A549 (cell line): ENCODE measurements around the gene FFAR1. TPM values are rescaled to one million over a fixed set of nuclear protein-coding genes. Genes with fewer than 3 reads are reported as not detected.
"Not testable (repeated sequence)": the region's sequence is repeated elsewhere in the genome, so short reads cannot be mapped to it uniquely, and the experiment has no call there.

ENCODE experiments used
- ATAC-seq, 2 experiments: fragments of 200-7000 bp in 1 of 2; fragments of >200 bp in 1 of 2; cut with Nextera tagmentation in 1 of 2; cut with Tn5 transposase in 1 of 2; 3 replicates each; pipeline versions ENCODE4 v1.8.0 to v1.9.1; 2018 to 2020; ENCODE audit warnings: mild to moderate bottlenecking in 1 of 2, moderate library complexity in 1 of 2
- CTCF ChIA-PET: fragments of 300-600 bp; sonication (Branson Sonifier 250); formaldehyde crosslinking; extraction: SDS; loops from one replicate; lab custom pipeline; 2021; ENCODE audit warnings: antibody characterized with exemption, inconsistent platforms; lab: Yijun Ruan, JAX
- POLR2A ChIA-PET: fragments of 350-600 bp; formaldehyde crosslinking; extraction: SDS; loops from one replicate; lab custom pipeline; 2021; ENCODE audit warnings: antibody characterized with exemption, inconsistent platforms; lab: Yijun Ruan, JAX
- DNase-seq, 2 experiments: peaks; one replicate each; pipeline versions ENCODE4 v3.0.0 to v3.0.0-alpha.2; 2011 to 2016; ENCODE audit warnings: low read depth in 1 of 2, low spot score in 1 of 2
- FAIRE-seq: peaks from 2 replicates; lab custom pipeline; 2011; peaks lifted over from hg19 to GRCh38; lab: Jason Lieb, UNC
- H3K27ac ChIP-seq, 2 experiments: fragments of >200 bp; sonication (Bioruptor Twin); formaldehyde crosslinking; 3 replicates each; pipeline ENCODE4 v1.5.1; 2016 to 2017
- H3K4me1 ChIP-seq: fragments of >200 bp; sonication (Bioruptor Twin); formaldehyde crosslinking; 3 replicates; pipeline ENCODE4 v1.6.1; 2016
- H3K4me2 ChIP-seq: fragments of >200 bp; sonication (Bioruptor Twin); formaldehyde crosslinking; 3 replicates; pipeline ENCODE4 v1.6.1; 2016
- H3K4me3 ChIP-seq: fragments of >200 bp; sonication (Bioruptor Twin); formaldehyde crosslinking; 3 replicates; pipeline ENCODE4 v1.5.1; 2016
- H3K9me3 ChIP-seq: fragments of >200 bp; sonication (Bioruptor Twin); formaldehyde crosslinking; 3 replicates; pipeline ENCODE4 v1.6.1; 2016
- BHLHE40 ChIP-seq: IDR thresholded peaks from 2 replicates; pipeline ENCODE4 v1.6.1; 2012; ENCODE audit warnings: low read depth, low read length, inconsistent platforms
- CBX2 ChIP-seq: fragments of 200-600 bp; sonication (generic); IDR thresholded peaks from 2 replicates; pipeline ENCODE4 v1.6.1; 2016; ENCODE audit warnings: low read depth, mild to moderate bottlenecking, borderline replicate concordance
- CBX8 ChIP-seq: fragments of 200-600 bp; sonication (generic); IDR thresholded peaks from 2 replicates; pipeline ENCODE4 v1.6.1; 2016
- CEBPB ChIP-seq, 2 experiments: fragments of >200 bp in 1 of 2; sonication (Bioruptor Twin) in 1 of 2; formaldehyde crosslinking in 1 of 2; IDR thresholded peaks; 2 replicates each; pipeline ENCODE4 v1.6.1; 2012 to 2016
- CHD2 ChIP-seq: fragments of 150-350 bp; IDR thresholded peaks from 2 replicates; pipeline ENCODE4 v1.6.1; 2014; ENCODE audit warnings: low read length; ENCODE audit not compliant: partially characterized antibody
- FOSB ChIP-seq: fragments of 250-450 bp; sonication (Bioruptor Pico); IDR thresholded peaks from 2 replicates; pipeline ENCODE4 v1.5.0; 2020; ENCODE audit warnings: mild to moderate bottlenecking, moderate library complexity
- FOXS1 ChIP-seq: fragments of 250-450 bp; sonication (Bioruptor Pico); IDR thresholded peaks from 2 replicates; pipeline ENCODE4 v1.5.0; 2020; ENCODE audit warnings: mild to moderate bottlenecking, moderate library complexity
- HDAC2 ChIP-seq: fragments of 200-600 bp; sonication (generic); IDR thresholded peaks from 2 replicates; pipeline ENCODE4 v1.6.1; 2016
- HEYL ChIP-seq: fragments of 250-450 bp; sonication (Bioruptor Pico); IDR thresholded peaks from 2 replicates; pipeline ENCODE4 v1.8.0; 2021; ENCODE audit warnings: mild to moderate bottlenecking, moderate library complexity
- HOXA7 ChIP-seq: fragments of 250-450 bp; sonication (Bioruptor Pico); IDR thresholded peaks from 2 replicates; pipeline ENCODE4 v1.5.0; 2020; ENCODE audit warnings: mild to moderate bottlenecking, moderate library complexity
- JUN ChIP-seq, 2 experiments: fragments of >200 bp; sonication (Bioruptor Twin); formaldehyde crosslinking; IDR thresholded peaks; 2 replicates in 1 of 2; 3 replicates in 1 of 2; pipeline ENCODE4 v1.6.1; 2016 to 2017
- KDM5A ChIP-seq: fragments of 200-600 bp; sonication (generic); IDR thresholded peaks from 2 replicates; pipeline ENCODE4 v1.6.1; 2016; ENCODE audit warnings: antibody characterized with exemption, mild to moderate bottlenecking
- MAZ ChIP-seq: fragments of 150-350 bp; IDR thresholded peaks from 2 replicates; pipeline ENCODE4 v1.6.1; 2014; ENCODE audit warnings: antibody characterized with exemption, low read depth, low read length, borderline replicate concordance
- NFE2L2 ChIP-seq: fragments of 150-350 bp; conservative IDR thresholded peaks from 2 replicates; pipeline ENCODE4 v1.6.1; 2014; ENCODE audit warnings: low read length
- PHF8 ChIP-seq: fragments of 200-600 bp; sonication (generic); IDR thresholded peaks from 2 replicates; pipeline ENCODE4 v1.6.1; 2016; ENCODE audit warnings: low read depth, mild to moderate bottlenecking, antibody characterized with exemption, moderate library complexity, borderline replicate concordance
- POLR2A ChIP-seq: IDR thresholded peaks from 2 replicates; pipeline ENCODE4 v1.6.1; 2012; ENCODE audit warnings: mild to moderate bottlenecking, low read length
- POLR2AphosphoS2 ChIP-seq: conservative IDR thresholded peaks from 2 replicates; pipeline ENCODE4 v1.6.1; 2012; ENCODE audit warnings: low read length, improper control_type of control experiment, inconsistent platforms
- RAD21 ChIP-seq, 2 experiments: fragments of >200 bp in 1 of 2; sonication (Bioruptor Twin) in 1 of 2; formaldehyde crosslinking in 1 of 2; IDR thresholded peaks in 1 of 2; conservative IDR thresholded peaks in 1 of 2; 2 replicates in 1 of 2; 3 replicates in 1 of 2; pipeline ENCODE4 v1.6.1; 2012 to 2018; ENCODE audit warnings: inconsistent platforms in 1 of 2
- RNF2 ChIP-seq: fragments of 200-600 bp; sonication (generic); IDR thresholded peaks from 2 replicates; pipeline ENCODE4 v1.6.1; 2016; ENCODE audit warnings: low read depth, mild to moderate bottlenecking, antibody characterized with exemption, moderate library complexity, borderline replicate concordance
- SREBF2 ChIP-seq: fragments of 450-650 bp; IDR thresholded peaks from 2 replicates; pipeline ENCODE4 v1.6.1; 2014; ENCODE audit warnings: mild to moderate bottlenecking, moderate library complexity
- ZSCAN20 ChIP-seq: fragments of 250-450 bp; sonication (Bioruptor Pico); IDR thresholded peaks from 2 replicates; pipeline ENCODE4 v1.8.0; 2022; ENCODE audit warnings: mild to moderate bottlenecking, moderate library complexity
- WGBS: methylation state at CpG from one replicate; pipeline ENCODE4 v1.1.6; 2017; ENCODE audit errors: missing lambda C conversion rate; 5-methylcytosine and 5-hydroxymethylcytosine counted together
- polyA plus RNA-seq, 4 experiments: library from polyadenylated mRNA; depleted of rRNA in 3 of 4; stranded (reverse); fragments of >200 nt; fragmentation: RNase III in 1 of 4; extraction: RNeasy Plus Mini Kit Qiagen cat#74134 plus additional on column Dnase treatment in 1 of 4; gene quantifications; 2 replicates in 3 of 4; 3 replicates in 1 of 4; pipeline ENCODE4 v1.2.3, GENCODE V29; 2011 to 2017
- TF ChIP-seq, protein P1 (sequence below): fragments of 250-450 bp; sonication (Bioruptor Pico); IDR thresholded peaks from 2 replicates; pipeline ENCODE4 v1.5.0; 2020; ENCODE audit warnings: low read depth, mild to moderate bottlenecking, moderate library complexity
- TF ChIP-seq, protein P2 (sequence below): fragments of 150-350 bp; IDR thresholded peaks from 2 replicates; pipeline ENCODE4 v1.6.1; 2014; ENCODE audit warnings: low read depth, mild to moderate bottlenecking, low read length
- TF ChIP-seq, protein P3 (sequence below): fragments of 450-650 bp; IDR thresholded peaks from 2 replicates; pipeline ENCODE4 v1.6.1; 2014; ENCODE audit warnings: antibody characterized with exemption
- TF ChIP-seq, protein P4 (sequence below): fragments of >200 bp; sonication (Bioruptor Twin); formaldehyde crosslinking; IDR thresholded peaks from 3 replicates; pipeline ENCODE4 v1.5.1; 2016

FFAR1 gene
- polyA plus RNA-seq, 2 of the 4 experiments (the other 2 are of a cell fraction): not detected

DNA sequence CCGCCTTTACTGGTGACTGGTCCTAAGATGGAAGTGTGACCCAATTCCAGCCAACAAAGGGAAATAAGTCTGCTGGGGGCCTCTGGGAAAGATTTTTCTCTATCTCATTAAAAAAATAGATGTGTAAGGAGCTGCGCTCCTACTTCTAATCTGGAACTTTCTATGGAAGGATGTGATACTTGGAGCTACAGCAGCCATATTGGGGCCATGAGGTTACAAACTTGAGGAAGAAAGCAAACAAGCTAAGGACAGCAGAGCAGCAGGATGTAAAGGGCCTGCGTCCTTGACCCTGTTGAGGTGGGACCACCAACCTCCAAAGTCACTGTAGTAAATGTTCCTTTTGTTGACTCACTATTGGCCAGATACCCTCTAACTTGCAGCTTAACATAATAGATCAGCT lies 30.7 kb downstream of the FFAR1 start:
- 60% methylated on average over 3 of the region's 3 CpGs for WGBS
- H3K4me2 ChIP-seq: no peak overlapping the region
- TF ChIP-seq CBX8: no peak
- no peak for TF ChIP-seq MAZ
- TF ChIP-seq HDAC2: no peak
- no peak for TF ChIP-seq ZSCAN20
- no peak for TF ChIP-seq CBX2
- TF ChIP-seq JUN (IDR thresholded peaks at IDR 0.05): no peak
- no peak for TF ChIP-seq POLR2AphosphoS2
- no peak for TF ChIP-seq RAD21 (conservative IDR thresholded peaks at IDR 0.05 in 1 of 2, IDR thresholded peaks at IDR 0.05 in 1 of 2)
- no peak for TF ChIP-seq RNF2
- no peak for TF ChIP-seq HEYL (CRISPR knock-in tag)
- no peak for TF ChIP-seq PHF8
- no peak for TF ChIP-seq BHLHE40
- ChIA-PET POLR2A (no interaction called here), CTCF (interaction anchor here (0.7 to 3.6 kb wide), 6 partner anchors 25 to 132 kb away, joined by 3 to 17 read pairs (median 3); no protein-coding TSS in a partner anchor)
- no peaks in the 10 kb centered on the region for H3K4me1 ChIP-seq
- ATAC-seq (no peak), DNase-seq (no peak), FAIRE-seq (peak; percentile 51)
- no peak overlapping the region for H3K27ac ChIP-seq
- peaks cover 22% of the 10 kb centered on the region; the same call in 2 of the 3 replicates for H3K9me3 ChIP-seq
- H3K4me3 ChIP-seq: no peak overlapping the region

DNA sequence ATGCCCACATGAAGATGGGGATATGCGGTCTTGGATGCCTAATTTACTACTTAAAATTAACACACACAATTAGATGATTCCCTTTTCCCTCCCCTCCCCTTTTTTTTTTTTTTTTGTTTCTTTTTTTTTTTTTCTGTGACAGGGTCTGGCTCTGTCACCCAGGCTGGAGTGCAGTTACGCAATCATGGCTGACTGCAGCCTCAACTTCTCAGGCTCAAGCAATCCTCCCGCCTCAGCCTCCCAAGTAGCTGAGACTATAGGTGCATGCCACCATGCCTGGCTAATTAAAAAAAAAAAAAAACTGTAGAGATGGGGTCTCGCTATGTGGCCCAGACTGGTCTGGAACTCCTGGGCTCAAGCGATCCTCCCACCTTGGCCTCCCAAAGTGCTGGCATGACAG lies 31.8 kb downstream of the FFAR1 start:
- TF ChIP-seq CEBPB (IDR thresholded peaks at IDR 0.05): peak; percentile 67 to 76; a peak in 3 of 4 replicates
- TF ChIP-seq, all 56 proteins: peak for 1; not testable (repeated sequence) for 55
- H3K4me3 ChIP-seq, H3K4me1 ChIP-seq, FAIRE-seq, POLR2A ChIA-PET, ATAC-seq, DNase-seq, H3K27ac ChIP-seq, H3K4me2 ChIP-seq: not testable (repeated sequence)
- WGBS: 74% methylated on average over 5 of the region's 5 CpGs
- CTCF ChIA-PET: interaction anchor here (1.7 to 6.0 kb wide), 2 partner anchors 26 to 31 kb away, joined by 3 to 29 read pairs; no protein-coding TSS in a partner anchor
- peaks cover 33% of the 10 kb centered on the region for H3K9me3 ChIP-seq

DNA sequence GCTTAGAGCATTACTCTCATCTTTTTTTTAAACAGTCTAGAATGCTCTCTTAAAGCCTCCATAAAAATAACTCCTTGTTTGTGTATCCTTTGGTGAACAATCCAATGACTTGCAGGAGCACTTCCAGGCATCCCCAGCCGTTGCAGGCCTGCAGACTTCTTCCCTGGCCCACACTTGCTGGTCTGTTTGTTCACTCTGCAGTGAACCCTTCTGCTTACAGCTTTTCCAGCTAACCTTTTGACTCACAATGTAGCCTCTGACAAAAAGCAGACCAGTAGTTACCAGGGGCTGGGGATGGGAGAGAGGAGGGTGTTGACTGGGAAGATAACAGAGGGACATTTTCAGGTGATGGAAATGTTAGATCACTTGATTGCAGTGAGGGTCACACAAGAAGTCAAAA lies 32.3 kb downstream of the FFAR1 start:
- peaks cover 38% of the 10 kb centered on the region for H3K9me3 ChIP-seq
- ChIA-PET POLR2A (no interaction called here), CTCF (interaction anchor here (1.7 to 6.0 kb wide), 2 partner anchors 26 to 88 kb away, joined by 6 to 29 read pairs; no protein-coding TSS in a partner anchor)
- H3K27ac ChIP-seq: no peak overlapping the region
- FAIRE-seq (peak; percentile 86), DNase-seq (no peak), ATAC-seq (0 out of 6 replicates have a peak, but pooled peaks of 1 of the 2 experiments have one; percentile 16)
- TF ChIP-seq, protein P1, sequence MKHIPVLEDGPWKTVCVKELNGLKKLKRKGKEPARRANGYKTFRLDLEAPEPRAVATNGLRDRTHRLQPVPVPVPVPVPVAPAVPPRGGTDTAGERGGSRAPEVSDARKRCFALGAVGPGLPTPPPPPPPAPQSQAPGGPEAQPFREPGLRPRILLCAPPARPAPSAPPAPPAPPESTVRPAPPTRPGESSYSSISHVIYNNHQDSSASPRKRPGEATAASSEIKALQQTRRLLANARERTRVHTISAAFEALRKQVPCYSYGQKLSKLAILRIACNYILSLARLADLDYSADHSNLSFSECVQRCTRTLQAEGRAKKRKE (CRISPR knock-in tag): no peak
- TF ChIP-seq CHD2: no peak
- TF ChIP-seq FOXS1 (CRISPR knock-in tag): no peak
- TF ChIP-seq FOSB (CRISPR knock-in tag): no peak
- TF ChIP-seq ZSCAN20: no peak
- TF ChIP-seq NFE2L2: no peak
- TF ChIP-seq HOXA7 (CRISPR knock-in tag): no peak
- TF ChIP-seq, protein P2, sequence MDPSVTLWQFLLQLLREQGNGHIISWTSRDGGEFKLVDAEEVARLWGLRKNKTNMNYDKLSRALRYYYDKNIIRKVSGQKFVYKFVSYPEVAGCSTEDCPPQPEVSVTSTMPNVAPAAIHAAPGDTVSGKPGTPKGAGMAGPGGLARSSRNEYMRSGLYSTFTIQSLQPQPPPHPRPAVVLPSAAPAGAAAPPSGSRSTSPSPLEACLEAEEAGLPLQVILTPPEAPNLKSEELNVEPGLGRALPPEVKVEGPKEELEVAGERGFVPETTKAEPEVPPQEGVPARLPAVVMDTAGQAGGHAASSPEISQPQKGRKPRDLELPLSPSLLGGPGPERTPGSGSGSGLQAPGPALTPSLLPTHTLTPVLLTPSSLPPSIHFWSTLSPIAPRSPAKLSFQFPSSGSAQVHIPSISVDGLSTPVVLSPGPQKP: no peak
- no peak for TF ChIP-seq SREBF2
- TF ChIP-seq KDM5A: no peak
- TF ChIP-seq, protein P3, sequence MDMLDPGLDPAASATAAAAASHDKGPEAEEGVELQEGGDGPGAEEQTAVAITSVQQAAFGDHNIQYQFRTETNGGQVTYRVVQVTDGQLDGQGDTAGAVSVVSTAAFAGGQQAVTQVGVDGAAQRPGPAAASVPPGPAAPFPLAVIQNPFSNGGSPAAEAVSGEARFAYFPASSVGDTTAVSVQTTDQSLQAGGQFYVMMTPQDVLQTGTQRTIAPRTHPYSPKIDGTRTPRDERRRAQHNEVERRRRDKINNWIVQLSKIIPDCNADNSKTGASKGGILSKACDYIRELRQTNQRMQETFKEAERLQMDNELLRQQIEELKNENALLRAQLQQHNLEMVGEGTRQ: no peak
- TF ChIP-seq, protein P4, sequence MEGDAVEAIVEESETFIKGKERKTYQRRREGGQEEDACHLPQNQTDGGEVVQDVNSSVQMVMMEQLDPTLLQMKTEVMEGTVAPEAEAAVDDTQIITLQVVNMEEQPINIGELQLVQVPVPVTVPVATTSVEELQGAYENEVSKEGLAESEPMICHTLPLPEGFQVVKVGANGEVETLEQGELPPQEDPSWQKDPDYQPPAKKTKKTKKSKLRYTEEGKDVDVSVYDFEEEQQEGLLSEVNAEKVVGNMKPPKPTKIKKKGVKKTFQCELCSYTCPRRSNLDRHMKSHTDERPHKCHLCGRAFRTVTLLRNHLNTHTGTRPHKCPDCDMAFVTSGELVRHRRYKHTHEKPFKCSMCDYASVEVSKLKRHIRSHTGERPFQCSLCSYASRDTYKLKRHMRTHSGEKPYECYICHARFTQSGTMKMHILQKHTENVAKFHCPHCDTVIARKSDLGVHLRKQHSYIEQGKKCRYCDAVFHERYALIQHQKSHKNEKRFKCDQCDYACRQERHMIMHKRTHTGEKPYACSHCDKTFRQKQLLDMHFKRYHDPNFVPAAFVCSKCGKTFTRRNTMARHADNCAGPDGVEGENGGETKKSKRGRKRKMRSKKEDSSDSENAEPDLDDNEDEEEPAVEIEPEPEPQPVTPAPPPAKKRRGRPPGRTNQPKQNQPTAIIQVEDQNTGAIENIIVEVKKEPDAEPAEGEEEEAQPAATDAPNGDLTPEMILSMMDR: no peak
- TF ChIP-seq POLR2A: no peak
- no peaks in the 10 kb centered on the region for H3K4me1 ChIP-seq
- 6% methylated on average over 1 of the region's 1 CpG for WGBS
- H3K4me3 ChIP-seq: no peak overlapping the region
- no peak overlapping the region for H3K4me2 ChIP-seq
